ENCODE measurements around the gene NOVA1.

NOVA1 gene

DNA sequence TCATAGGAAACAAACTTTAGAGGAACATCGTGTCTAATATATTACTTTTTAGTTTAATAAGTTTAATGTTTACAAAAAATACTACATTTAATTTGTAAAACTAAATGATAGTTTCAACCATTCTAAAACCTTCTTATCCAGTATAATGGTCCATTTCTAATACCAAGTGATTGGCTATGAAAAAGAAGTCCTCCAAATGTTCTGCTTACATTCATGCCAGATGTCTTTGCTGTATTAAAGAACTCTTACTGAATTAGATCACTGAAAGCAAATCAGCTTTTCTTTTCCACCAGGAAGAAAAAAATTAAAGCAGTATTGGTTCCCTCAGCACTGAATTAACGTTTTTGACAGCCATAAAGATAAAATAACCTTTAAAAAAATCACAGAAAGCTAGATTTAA lies 3.7 kb downstream of the NOVA1 start:
- no peak for DNase-seq (ENCODE audit: low read depth in 2 of 2)

- no peak for DNase-seq (ENCODE audit: low read depth in 2 of 2)
These were observed 4.5 kb downstream of the NOVA1 start for GRCh38 chr14:26593357-26593756.

GRCh38 chr14:26589925-26590324 lies 7.9 kb downstream of the NOVA1 start:
- DNase-seq (ENCODE audit: low read depth in 2 of 2) = no peak

DNA sequence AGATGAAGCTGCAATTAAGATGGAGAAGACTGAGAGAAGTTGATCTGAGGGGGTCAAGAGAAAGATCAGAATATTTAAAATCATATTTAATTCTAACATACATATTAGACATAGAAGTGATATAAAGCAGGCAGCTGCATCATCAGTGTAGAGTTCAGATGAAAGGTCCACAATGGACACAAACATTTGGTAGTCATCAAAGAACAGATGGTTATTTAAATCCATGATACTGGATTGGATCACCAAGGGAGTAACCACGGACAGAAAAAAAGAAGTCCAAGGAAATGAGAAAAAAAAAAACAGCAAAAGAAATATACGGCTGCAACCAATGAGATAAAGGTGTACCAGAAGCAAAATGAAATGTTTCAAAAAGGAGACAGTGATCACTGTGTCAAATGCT lies 20.1 kb downstream of the NOVA1 start:
- DNase-seq (ENCODE audit: low read depth in 2 of 2) = no peak

DNA sequence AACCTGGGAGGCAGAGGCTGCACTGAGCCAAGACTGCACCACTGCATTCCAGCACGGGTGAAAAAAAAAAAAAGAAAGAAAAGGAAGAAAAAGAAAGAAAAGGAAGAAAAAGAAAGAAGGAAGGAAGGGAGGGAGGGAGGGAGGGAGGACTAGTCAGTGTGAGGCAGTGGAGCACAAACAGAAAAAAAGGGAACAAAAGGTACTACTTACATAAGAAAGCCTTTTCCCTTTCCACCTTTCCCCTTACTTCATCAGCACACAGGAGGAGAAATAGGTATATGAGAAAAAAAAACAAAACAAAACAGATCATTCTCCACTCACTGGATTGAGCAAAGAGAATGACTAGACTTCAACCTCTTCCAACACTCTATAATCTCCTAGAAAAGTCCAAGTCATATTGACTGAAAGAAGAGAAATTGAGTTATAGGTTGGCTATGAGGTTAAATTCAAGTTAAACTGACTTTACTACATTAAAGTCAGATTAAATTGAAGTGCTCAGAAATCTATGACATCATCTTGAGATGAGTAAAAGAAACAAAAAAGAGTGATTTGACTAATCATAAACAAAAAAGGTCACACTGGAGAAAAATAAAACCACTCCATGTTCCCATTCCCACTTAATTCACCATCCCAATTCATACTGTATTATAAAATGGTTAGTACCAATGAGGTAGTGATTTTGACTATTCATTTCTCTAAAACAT lies 43.6 kb downstream of the NOVA1 start:
- no peak for DNase-seq (ENCODE audit: low read depth in 2 of 2)

- no peak for DNase-seq (ENCODE audit: low read depth in 2 of 2)
These were observed 48.3 kb downstream of the NOVA1 start for GRCh38 chr14:26549571-26549970.

GRCh38 chr14:26548406-26548805 lies 49.4 kb downstream of the NOVA1 start:
- no peak for DNase-seq (ENCODE audit: low read depth in 2 of 2)

DNA sequence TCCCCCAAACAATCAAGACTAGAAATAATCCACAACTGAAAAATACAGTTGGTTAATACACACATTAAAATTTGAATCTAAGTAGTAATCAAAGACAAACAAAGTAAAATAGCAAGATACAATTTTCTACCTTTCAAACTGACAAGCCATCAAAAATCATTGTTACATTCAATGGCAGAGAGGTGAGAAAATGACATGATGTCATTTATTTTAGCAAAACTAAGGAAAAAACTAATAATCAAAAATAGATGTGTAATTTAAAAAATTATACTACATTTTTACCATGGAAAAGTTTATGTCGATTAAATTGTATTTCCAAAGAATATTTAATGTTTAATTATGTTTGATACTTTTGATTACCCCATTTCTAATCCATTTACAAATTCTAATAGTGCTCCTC lies 59.7 kb downstream of the NOVA1 start:
- no peak for DNase-seq (ENCODE audit: low read depth in 2 of 2)

DNA sequence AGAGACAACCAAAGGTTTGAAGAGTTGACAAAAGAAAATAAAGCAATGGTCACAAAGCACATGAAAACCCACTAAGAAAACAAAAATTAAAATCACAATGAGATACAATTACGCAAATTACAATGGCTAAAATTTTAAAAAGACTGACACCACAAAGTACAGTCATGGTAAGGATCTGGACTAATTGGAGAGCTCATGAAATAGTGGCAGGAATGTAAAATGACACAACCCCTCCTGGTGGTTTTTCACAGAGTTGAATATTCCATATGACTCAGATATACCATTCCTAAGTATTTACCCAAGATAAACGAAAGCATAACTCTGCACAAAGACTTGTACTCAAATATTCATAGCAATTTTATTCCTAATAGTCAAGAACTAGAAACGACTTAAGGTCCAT lies 65.9 kb downstream of the NOVA1 start:
- no peak for DNase-seq (ENCODE audit: low read depth in 2 of 2)

DNA sequence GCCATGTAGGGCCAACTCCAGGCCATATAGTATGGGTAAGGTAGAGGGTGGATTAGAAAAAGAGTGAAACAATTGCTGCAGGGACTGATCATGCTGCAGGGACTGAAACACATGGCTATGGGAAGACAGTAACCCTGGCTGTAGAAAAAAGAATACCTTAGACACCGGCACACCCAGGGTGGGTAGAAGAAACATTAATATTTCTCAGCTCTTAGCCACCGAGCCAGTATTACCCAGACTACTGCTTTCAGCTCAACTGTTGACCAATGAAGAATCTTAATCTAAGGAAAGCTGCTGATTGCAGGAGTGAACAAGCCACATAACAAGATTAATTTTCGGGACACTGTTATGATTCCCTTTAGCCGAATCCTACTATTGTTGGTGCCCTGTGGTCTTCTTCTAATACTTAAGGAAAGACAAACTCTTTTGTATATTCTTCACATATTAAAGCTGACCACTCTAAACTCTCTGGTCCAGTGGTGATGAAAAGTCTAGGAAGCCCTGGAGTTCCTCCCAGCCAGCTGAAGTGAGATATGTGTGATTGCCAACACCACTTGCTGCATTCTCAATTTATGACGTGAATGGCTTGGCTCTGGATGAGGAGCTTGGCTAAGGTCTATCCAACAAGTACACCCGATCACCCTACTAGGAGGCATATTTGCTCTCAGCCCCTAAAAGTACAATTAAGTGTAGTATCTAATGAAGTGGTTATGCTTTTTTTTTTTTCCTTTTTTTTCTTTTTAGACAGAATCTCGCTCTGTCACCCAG lies 69.2 kb downstream of the NOVA1 start:
- no peak for DNase-seq (ENCODE audit: low read depth in 2 of 2)

DNA sequence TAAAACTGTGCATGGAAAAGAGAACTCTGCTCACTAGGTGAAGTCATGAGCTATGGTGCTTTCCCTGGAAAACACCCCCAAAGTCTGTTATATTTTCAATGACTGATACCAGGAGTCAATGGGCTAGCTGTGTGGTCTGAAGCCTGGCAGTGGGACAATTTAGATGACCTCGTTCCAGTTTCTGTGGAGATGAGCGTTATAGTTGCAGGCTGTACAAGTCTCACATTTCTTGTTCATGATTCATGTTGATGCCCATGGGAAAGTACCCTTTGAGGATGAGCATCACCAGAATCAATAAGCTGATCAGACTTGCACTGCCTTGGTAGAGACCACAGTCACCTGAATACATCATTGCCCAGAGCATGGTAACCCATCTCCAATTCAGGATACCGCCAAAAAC lies 70.7 kb downstream of the NOVA1 start:
- no peak for DNase-seq (ENCODE audit: low read depth in 2 of 2)

DNA sequence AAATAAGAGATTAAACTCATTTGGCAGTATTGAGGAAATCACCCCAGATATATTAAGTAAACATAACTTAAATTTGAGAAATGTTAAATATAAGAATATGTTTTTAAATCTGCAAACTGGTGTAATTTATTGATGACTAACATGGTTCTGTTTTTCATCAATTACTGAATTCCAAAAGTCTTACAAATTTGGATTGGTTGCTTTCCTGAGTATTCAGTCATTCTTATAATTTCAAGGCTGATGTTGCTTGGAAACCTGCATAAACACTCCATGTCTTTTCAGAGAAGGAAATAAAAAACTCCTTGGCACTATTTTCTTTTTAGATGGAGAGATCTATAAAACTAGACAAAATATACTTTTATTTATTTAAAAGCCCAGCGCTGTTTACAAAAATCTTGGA lies 71.7 kb downstream of the NOVA1 start:
- no peak for DNase-seq (ENCODE audit: low read depth in 2 of 2)

DNA sequence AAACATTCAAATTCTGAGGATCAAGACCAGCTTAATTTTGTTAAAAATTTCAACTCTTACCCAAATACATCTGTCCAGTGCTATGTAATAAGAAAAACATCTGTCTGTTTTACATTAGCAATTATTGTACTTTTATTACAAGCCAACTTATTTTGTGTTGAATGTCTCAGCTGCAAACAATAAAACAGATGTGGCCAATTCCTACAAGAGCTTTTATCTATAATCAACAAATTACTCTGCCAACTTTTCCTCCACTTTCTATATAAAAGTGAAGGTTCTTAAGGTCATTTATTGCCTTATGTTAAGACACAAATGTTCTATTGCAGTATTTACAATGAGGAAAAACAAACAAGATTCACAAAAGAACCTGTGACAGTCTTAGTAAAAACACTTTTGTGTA lies 72.7 kb downstream of the NOVA1 start:
- DNase-seq (ENCODE audit: low read depth in 2 of 2) = no peak

- no peak for DNase-seq (ENCODE audit: low read depth in 2 of 2)
These were observed 74.9 kb downstream of the NOVA1 start for GRCh38 chr14:26522967-26523366.

- no peak for DNase-seq (ENCODE audit: low read depth in 2 of 2)
These were observed 80.1 kb downstream of the NOVA1 start for GRCh38 chr14:26517771-26518170.

DNA sequence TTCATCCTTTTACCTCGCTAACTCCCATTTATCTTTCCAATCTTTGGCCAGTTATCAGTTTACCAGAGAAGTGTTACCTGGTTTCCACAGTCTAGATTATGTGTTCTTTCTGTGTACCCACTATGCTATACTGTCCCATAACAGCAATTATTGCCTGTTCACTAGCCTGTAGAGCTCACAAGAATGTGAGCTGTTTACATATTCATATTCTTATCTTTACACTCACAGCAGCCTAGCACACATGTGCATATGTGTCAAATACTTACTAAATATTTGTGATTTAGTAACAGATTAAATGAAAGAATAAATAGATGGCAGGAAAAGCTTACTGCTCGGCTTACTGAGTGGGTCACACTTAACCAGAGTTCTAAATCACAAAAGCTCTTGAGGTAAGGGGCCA lies 97.8 kb downstream of the NOVA1 start:
- no peak for DNase-seq (ENCODE audit: low read depth in 2 of 2)

DNA sequence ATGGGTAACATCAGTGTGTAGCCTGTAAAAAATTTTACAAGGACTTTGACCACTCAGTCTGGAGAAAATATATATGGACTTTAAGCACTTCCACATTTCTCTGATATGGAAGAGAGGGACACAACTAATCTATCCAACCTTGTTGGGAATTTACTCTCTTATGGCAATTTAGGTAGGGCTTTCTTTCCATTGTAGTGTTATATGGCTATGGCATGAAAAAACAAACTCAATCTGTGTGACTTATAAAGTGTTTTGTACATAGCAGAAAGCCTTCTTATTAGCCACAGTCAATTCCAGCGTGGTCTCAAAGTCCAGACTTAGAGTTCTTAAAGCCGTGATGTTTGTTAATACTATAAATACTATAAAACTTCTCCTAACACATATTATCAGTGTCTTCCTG lies 98.3 kb downstream of the NOVA1 start:
- DNase-seq (ENCODE audit: low read depth in 2 of 2) = no peak

DNA sequence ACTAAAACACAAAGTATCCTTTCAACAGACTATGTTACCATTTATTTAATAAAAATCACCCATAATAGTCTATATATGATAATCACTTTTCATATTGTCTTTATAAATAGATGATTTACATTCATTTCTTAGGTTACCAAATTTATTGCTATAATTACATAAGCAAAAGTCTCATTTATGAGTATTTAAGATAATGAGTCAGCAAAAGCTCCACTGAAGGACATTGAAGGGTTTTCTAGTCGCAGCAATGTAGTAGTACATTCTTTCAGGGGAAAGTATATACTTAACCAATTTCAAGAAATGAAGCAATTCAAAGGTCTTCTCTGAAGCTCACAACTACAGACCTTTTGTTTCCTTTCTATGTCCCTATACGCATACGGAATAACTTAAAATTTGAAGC lies 110.9 kb downstream of the NOVA1 start:
- no peak for DNase-seq (ENCODE audit: low read depth in 2 of 2)

DNA sequence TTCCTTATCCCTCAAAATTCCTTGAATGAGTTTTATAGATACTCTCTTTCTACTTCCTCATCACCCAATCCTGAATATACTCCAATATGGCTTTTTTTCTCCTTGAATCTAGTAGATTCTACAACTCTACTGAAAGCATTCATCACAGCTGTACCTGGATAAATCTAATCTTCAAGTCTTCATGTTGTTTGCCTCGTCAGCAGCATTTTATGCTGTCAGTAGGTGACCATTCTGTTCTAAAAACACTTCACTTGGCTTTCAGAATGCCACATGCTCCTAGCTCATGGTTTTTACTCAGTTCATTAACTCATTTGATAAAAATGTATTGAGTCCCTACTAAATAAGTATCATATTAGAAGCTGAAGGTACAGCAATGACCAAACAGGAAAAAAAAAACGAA lies 113.3 kb downstream of the NOVA1 start:
- DNase-seq (ENCODE audit: low read depth in 2 of 2) = no peak

GRCh38 chr14:26478967-26479366 lies 118.9 kb downstream of the NOVA1 start:
- DNase-seq (ENCODE audit: low read depth in 2 of 2) = no peak

GRCh38 chr14:26466862-26467261 lies 131.0 kb downstream of the NOVA1 start:
- no peak for DNase-seq (ENCODE audit: low read depth in 2 of 2)

- no peak for DNase-seq (ENCODE audit: low read depth in 2 of 2)
These were observed 134.7 kb downstream of the NOVA1 start for GRCh38 chr14:26463136-26463535.

DNA sequence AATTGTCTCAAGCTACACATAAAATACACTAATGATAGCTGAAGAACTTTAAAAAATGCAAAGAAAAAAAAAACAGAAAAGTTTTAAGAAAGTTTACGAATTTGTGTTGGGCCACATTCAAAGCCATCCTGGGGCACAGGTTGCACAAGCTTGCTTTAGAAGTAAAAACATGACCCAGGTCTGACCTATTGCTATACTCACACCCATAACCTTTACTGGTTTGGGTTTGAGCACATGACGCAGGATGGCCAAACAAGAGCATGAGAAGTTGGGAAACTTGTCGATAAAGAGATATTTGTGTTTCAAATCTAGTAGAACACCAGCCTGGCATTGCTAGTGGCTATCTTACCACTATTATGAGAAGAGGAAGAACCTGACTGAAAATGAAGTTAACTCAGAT lies 143.7 kb downstream of the NOVA1 start:
- DNase-seq (ENCODE audit: low read depth in 2 of 2) = no peak
